Neutrophil (primary cell): ENCODE measurements around the gene CCL15.

Source experiments
- H3K27ac ChIP-seq: fragments of 200-600 bp; sonication (generic); 2 replicates; pipeline ENCODE4 v1.5.1; 2016; ENCODE audit warnings: mild to moderate bottlenecking, moderate library complexity
- H3K27me3 ChIP-seq: fragments of 200-600 bp; sonication (generic); 2 replicates; pipeline ENCODE4 v1.6.0; 2016; ENCODE audit warnings: mild to moderate bottlenecking
- H3K36me3 ChIP-seq: fragments of 200-600 bp; sonication (generic); 2 replicates; pipeline ENCODE4 v1.5.1; 2017
- H3K4me1 ChIP-seq, 2 experiments: fragments of 200-600 bp in 1 of 2; sonication (generic) in 1 of 2; 1 replicate in 1 of 2; 2 replicates in 1 of 2; pipeline versions ENCODE4 v1.5.1 to v1.6.1; 2013 to 2016; ENCODE audit warnings: low read depth in 1 of 2, low read length in 1 of 2, mild to moderate bottlenecking in 1 of 2, moderate library complexity in 1 of 2; ENCODE audit not compliant: control insufficient read depth in 1 of 2, insufficient read depth in 1 of 2
- H3K4me3 ChIP-seq, 2 experiments: fragments of 200-600 bp in 1 of 2; sonication (generic) in 1 of 2; 1 replicate in 1 of 2; 2 replicates in 1 of 2; pipeline ENCODE4 v1.5.1; 2013 to 2016; ENCODE audit warnings: low read depth in 1 of 2, low read length in 1 of 2, mild to moderate bottlenecking in 1 of 2, moderate library complexity in 1 of 2
- H3K9me3 ChIP-seq: fragments of 200-600 bp; sonication (generic); 2 replicates; pipeline ENCODE4 v1.5.1; 2016
- CTCF ChIP-seq: fragments of 200-600 bp; sonication (generic); IDR thresholded peaks from 2 replicates; pipeline ENCODE4 v1.5.1; 2016; ENCODE audit warnings: antibody characterized with exemption

Gene CCL15

GRCh38 chr17:35991075-35991474 is 10.3 kb downstream of the CCL15 start:
- H3K9me3 ChIP-seq = no peaks in the 10 kb centered on the region
- no peak for TF ChIP-seq CTCF
- no peak overlapping the region for H3K27ac ChIP-seq
- H3K4me1 ChIP-seq = no peaks in the 10 kb centered on the region
- no peaks in the 10 kb centered on the region for H3K27me3 ChIP-seq
- H3K4me3 ChIP-seq = no peak overlapping the region
- no peaks in the 10 kb centered on the region for H3K36me3 ChIP-seq

DNA sequence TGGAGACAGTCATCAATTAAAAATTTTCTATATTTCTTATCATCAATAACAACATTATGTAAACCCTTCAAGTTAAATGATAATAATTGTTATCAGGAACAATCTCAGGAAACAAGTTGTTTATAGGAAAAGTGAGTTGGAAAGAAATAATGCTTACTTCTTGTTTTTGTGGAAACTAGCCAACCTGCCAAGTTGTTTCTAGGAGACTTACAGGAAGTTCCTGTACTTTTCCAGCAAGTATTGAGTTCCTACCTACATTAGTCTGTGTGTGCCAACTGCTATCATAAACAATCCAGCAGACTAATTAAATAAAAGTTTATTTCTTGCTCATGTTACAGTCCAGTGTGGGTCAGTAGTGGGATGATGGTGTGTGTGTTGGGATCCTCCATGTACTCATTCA is 13.2 kb downstream of the CCL15 start:
- no peak for TF ChIP-seq CTCF
- Histone ChIP-seq H3K4me3 (no peak overlapping the region), H3K36me3 (no peaks in the 10 kb centered on the region)

GRCh38 chr17:35986643-35987042 is 14.7 kb downstream of the CCL15 start, which contains the start of gene CCL14:
Gene CCL14 (minus strand): TSS chr17:35986729. CDS start chr17:35986649, 80 bp downstream.
- TF ChIP-seq CTCF = no peak
- Histone ChIP-seq H3K4me3 (no peak within 1 kb of the TSS), H3K27ac (no peak within 1 kb of the TSS), H3K9me3 (no peaks in the 10 kb centered on the region), H3K36me3 (no peaks in the 10 kb centered on the region), H3K4me1 (no peaks in the 10 kb centered on the region), H3K27me3 (no peaks in the 10 kb centered on the region)

More for the DNA sequence above, 13.2 kb downstream of the CCL15 start:
- H3K27ac ChIP-seq = no peak overlapping the region
- no peaks in the 10 kb centered on the region for H3K27me3 ChIP-seq
- no peaks in the 10 kb centered on the region for H3K9me3 ChIP-seq
- no peaks in the 10 kb centered on the region for H3K4me1 ChIP-seq

DNA sequence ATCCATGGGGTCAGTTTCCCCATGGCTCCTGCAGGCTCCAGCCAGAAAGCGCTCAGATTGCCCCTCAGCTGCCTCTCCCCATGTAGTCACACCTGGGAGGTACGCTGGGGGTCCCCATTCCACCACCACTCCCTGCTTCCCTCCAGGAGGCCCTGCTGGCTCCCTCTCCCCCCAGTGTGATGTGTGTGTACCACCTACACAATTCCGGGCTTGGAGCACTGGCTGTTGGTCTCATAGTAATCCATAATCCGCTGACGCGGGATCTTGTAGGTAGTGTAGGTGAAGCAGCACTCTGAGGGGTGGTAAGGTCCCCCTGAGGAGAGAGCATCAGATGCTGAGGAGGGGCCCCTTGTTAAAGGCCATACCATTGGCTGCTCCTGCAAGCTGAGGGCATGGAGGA is 17.2 kb downstream of the CCL15 start:
- TF ChIP-seq CTCF = no peak
- no peak overlapping the region for H3K27ac ChIP-seq
- H3K9me3 ChIP-seq = no peaks in the 10 kb centered on the region
- H3K4me3 ChIP-seq = no peak overlapping the region
- H3K4me1 ChIP-seq = no peaks in the 10 kb centered on the region
- H3K27me3 ChIP-seq = no peaks in the 10 kb centered on the region
- H3K36me3 ChIP-seq = no peaks in the 10 kb centered on the region

- TF ChIP-seq CTCF = no peak
- H3K9me3 ChIP-seq = no peaks in the 10 kb centered on the region
- no peaks in the 10 kb centered on the region for H3K4me1 ChIP-seq
- no peak overlapping the region for H3K4me3 ChIP-seq
- H3K27ac ChIP-seq = no peak overlapping the region
- H3K27me3 ChIP-seq = no peaks in the 10 kb centered on the region
- H3K36me3 ChIP-seq = no peaks in the 10 kb centered on the region
Measured at GRCh38 chr17:35982409-35983191, 18.8 kb downstream of the CCL15 start.
